ENCODE data around the gene SNX13.

DNA sequence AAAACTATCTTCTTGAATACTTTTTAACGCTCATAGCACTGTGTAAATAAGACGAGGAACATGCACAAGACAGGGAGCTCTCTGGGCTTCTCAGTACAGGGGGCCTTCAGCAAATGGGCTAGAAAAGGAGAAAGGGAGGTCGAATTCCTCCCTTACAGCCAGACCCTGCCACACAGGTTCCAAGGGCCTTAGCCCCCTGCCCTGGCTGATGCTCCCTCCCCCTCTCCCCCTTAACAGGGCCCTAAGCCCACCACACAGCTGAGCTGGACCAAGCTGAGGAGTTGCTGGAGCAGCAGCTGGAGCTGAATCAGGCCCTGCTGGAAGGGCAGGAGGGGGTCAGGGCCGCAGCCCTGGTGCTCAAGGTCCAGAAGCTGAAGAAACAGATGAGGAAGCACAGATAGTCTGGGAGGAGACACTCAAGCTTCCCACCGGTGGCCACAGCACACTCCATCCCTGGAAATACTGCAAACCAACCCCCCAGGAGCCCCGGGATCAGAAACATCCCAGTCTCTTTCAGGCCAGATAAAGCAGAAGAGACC lies 153.9 kb downstream of the SNX13 start:
- TF ChIP-seq, protein P1, sequence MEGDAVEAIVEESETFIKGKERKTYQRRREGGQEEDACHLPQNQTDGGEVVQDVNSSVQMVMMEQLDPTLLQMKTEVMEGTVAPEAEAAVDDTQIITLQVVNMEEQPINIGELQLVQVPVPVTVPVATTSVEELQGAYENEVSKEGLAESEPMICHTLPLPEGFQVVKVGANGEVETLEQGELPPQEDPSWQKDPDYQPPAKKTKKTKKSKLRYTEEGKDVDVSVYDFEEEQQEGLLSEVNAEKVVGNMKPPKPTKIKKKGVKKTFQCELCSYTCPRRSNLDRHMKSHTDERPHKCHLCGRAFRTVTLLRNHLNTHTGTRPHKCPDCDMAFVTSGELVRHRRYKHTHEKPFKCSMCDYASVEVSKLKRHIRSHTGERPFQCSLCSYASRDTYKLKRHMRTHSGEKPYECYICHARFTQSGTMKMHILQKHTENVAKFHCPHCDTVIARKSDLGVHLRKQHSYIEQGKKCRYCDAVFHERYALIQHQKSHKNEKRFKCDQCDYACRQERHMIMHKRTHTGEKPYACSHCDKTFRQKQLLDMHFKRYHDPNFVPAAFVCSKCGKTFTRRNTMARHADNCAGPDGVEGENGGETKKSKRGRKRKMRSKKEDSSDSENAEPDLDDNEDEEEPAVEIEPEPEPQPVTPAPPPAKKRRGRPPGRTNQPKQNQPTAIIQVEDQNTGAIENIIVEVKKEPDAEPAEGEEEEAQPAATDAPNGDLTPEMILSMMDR (IDR thresholded peaks at IDR 0.05; ENCODE audit: extremely low read depth in 1 of 2, insufficient read depth in 1 of 2, low read depth in 1 of 2, low read length in 2 of 2), result no peak
- TF ChIP-seq POLR2AphosphoS5 (IDR thresholded peaks at IDR 0.05; ENCODE audit: insufficient read depth, low read depth, low read length), result no peak
- TF ChIP-seq MAX (IDR thresholded peaks at IDR 0.05; ENCODE audit: insufficient read depth, insufficient read length), result no peak
- no peak for TF ChIP-seq POLR2A (IDR thresholded peaks at IDR 0.05; ENCODE audit: low read depth, low read length)
- no peak for TF ChIP-seq EZH2 (IDR thresholded peaks at IDR 0.05; ENCODE audit: borderline replicate concordance, low read depth, low read length, severe bottlenecking)
